Stimulated activated CD8-positive, alpha-beta memory T cell treated with anti-CD3 and anti-CD28 coated beads, Interleukin-12 subunit alpha, Interleukin-12 subunit beta, amount 100 ng/mL, for 24 hours (primary cell): ENCODE results near the gene MLXIP.

Source experiments
- DNase-seq: peaks from one replicate; pipeline ENCODE4 v3.0.0-alpha.2; 2020; ENCODE audit errors: extremely low read depth

The MLXIP gene

GRCh38 chr12:122079532-122080081, 1.1 kb downstream of the MLXIP start:
- DNase-seq: no peak

- DNase-seq: no peak
Measured at GRCh38 chr12:122080149-122081082, 1.9 kb downstream of the MLXIP start.

GRCh38 chr12:122081083-122081696, 2.6 kb downstream of the MLXIP start:
- DNase-seq: no peak

- DNase-seq: no peak
Measured at GRCh38 chr12:122081697-122082221, 3.2 kb downstream of the MLXIP start.

GRCh38 chr12:122082621-122083356, 4.2 kb downstream of the MLXIP start:
- DNase-seq: no peak

- no peak for DNase-seq
Measured at GRCh38 chr12:122084857-122085405, 6.4 kb downstream of the MLXIP start.

- DNase-seq: no peak
Measured at GRCh38 chr12:122085591-122085990, 7.0 kb downstream of the MLXIP start.

- DNase-seq: no peak
Measured at GRCh38 chr12:122086116-122086515, 7.6 kb downstream of the MLXIP start.

GRCh38 chr12:122086641-122087285, 8.2 kb downstream of the MLXIP start:
- no peak for DNase-seq

GRCh38 chr12:122087431-122088178, 9.0 kb downstream of the MLXIP start:
- no peak for DNase-seq

GRCh38 chr12:122088179-122088810, 9.7 kb downstream of the MLXIP start:
- no peak for DNase-seq

GRCh38 chr12:122089077-122089476, 10.5 kb downstream of the MLXIP start:
- no peak for DNase-seq

- no peak for DNase-seq
Measured at GRCh38 chr12:122090759-122091515, 12.4 kb downstream of the MLXIP start.

GRCh38 chr12:122093098-122093883, 14.7 kb downstream of the MLXIP start:
- no peak for DNase-seq

GRCh38 chr12:122094137-122094734, 15.7 kb downstream of the MLXIP start:
- DNase-seq: no peak

GRCh38 chr12:122094735-122095631, 16.4 kb downstream of the MLXIP start:
- DNase-seq: no peak

- no peak for DNase-seq
Measured at GRCh38 chr12:122096014-122096413, 17.5 kb downstream of the MLXIP start.
